IMR-90 (cell line): ENCODE results near the gene CDK12. TPM values are rescaled to one million over a fixed set of nuclear protein-coding genes. Genes with fewer than 3 reads are reported as not detected.

Experiments used
- ATAC-seq: fragments of 200-7000 bp; cut with Tn5 transposase; 2 replicates; pipeline ENCODE4 v1.9.1; 2020; ENCODE audit warnings: low read depth, mild to moderate bottlenecking, moderate library complexity
- Bru-seq: library from RNA; stranded (reverse); fragments of 400-500 nt; gene quantifications from one replicate; lab custom pipeline; 2021; lab: Mats Ljungman, UMichigan
- BruChase-seq, 2 experiments: library from RNA; stranded (reverse); fragments of 400-500 nt; gene quantifications; one replicate each; lab custom pipeline; 2021; lab: Mats Ljungman, UMichigan
- BruUV-seq: library from RNA; stranded (reverse); fragments of 400-500 nt; replicated peaks from 2 replicates; lab custom pipeline; 2021; lab: Mats Ljungman, UMichigan
- CTCF ChIA-PET: fragments of 300-600 bp; formaldehyde crosslinking; extraction: SDS; loops from one replicate; lab custom pipeline; 2021; ENCODE audit warnings: antibody characterized with exemption; lab: Yijun Ruan, JAX
- POLR2A ChIA-PET: fragments of 300-600 bp; sonication (Branson Sonifier 250); formaldehyde crosslinking; loops from one replicate; lab custom pipeline; 2022; ENCODE audit warnings: antibody characterized with exemption; ENCODE audit not compliant: unreplicated experiment; lab: Charles Lee
- DNase-seq: peaks from one replicate; pipeline ENCODE4 v3.0.0; 2013
- H2AFZ ChIP-seq: replicated peaks from 2 replicates; pipeline ENCODE3; 2013; ENCODE audit warnings: low read length, mild to moderate bottlenecking; ENCODE audit not compliant: poor library complexity
- H2AK5ac ChIP-seq: 2 replicates; pipeline ENCODE4 v1.6.1; 2013; ENCODE audit warnings: low read depth, low read length, inconsistent platforms
- H2AK9ac ChIP-seq: replicated peaks from 2 replicates; pipeline ENCODE3; 2013; ENCODE audit warnings: mild to moderate bottlenecking, low read depth, low read length, moderate library complexity; ENCODE audit not compliant: poor library complexity
- H2BK120ac ChIP-seq: 2 replicates; pipeline ENCODE4 v1.6.1; 2013; ENCODE audit warnings: low read depth, low read length, inconsistent platforms
- H2BK15ac ChIP-seq: 3 replicates; pipeline ENCODE4 v1.6.1; 2013; ENCODE audit warnings: low read depth, low read length, inconsistent platforms
- H2BK20ac ChIP-seq: 2 replicates; pipeline ENCODE4 v1.6.1; 2013; ENCODE audit warnings: low read depth, mild to moderate bottlenecking, inconsistent platforms, low read length, moderate library complexity
- H2BK5ac ChIP-seq: 2 replicates; pipeline ENCODE4 v1.6.1; 2013; ENCODE audit warnings: mild to moderate bottlenecking, low read depth, low read length, inconsistent platforms; ENCODE audit not compliant: poor library complexity, severe bottlenecking
- H3K14ac ChIP-seq: replicated peaks from 2 replicates; pipeline ENCODE4 v1.6.1; 2013; ENCODE audit warnings: low read depth, low read length, inconsistent platforms
- H3K18ac ChIP-seq: 2 replicates; pipeline ENCODE4 v1.6.1; 2013; ENCODE audit warnings: low read depth, low read length, control low read depth
- H3K23ac ChIP-seq: 2 replicates; pipeline ENCODE4 v1.6.1; 2013; ENCODE audit warnings: low read depth, low read length, inconsistent platforms
- H3K27ac ChIP-seq: 2 replicates; pipeline ENCODE4 v1.5.1; 2013; ENCODE audit warnings: mild to moderate bottlenecking, control low read depth, low read length; ENCODE audit not compliant: insufficient read depth
- H3K27me3 ChIP-seq: 2 replicates; pipeline ENCODE4 v1.6.1; 2013; ENCODE audit warnings: low read length; ENCODE audit not compliant: control insufficient read depth, insufficient read depth
- H3K36me3 ChIP-seq: 2 replicates; pipeline ENCODE4 v1.6.1; 2013; ENCODE audit warnings: low read length, mixed read lengths; ENCODE audit not compliant: control insufficient read depth, insufficient read depth
- H3K4ac ChIP-seq: 2 replicates; pipeline ENCODE4 v1.6.1; 2013; ENCODE audit warnings: low read depth, low read length, inconsistent platforms
- H3K4me1 ChIP-seq: 2 replicates; pipeline ENCODE4 v1.6.1; 2013; ENCODE audit warnings: low read length, mixed read lengths; ENCODE audit not compliant: control insufficient read depth, insufficient read depth
- H3K4me2 ChIP-seq: 2 replicates; pipeline ENCODE4 v1.6.1; 2013; ENCODE audit warnings: low read depth, mild to moderate bottlenecking, control low read depth, low read length, moderate library complexity
- H3K4me3 ChIP-seq: 2 replicates; pipeline ENCODE4 v1.5.1; 2013; ENCODE audit warnings: low read depth, mild to moderate bottlenecking, control low read depth, low read length, moderate library complexity; ENCODE audit not compliant: insufficient read depth
- H3K56ac ChIP-seq: 2 replicates; pipeline ENCODE4 v1.6.1; 2013; ENCODE audit warnings: low read length, inconsistent platforms; ENCODE audit not compliant: insufficient read depth; ENCODE audit errors: extremely low read depth
- H3K79me1 ChIP-seq, 2 experiments: 2 replicates each; pipeline ENCODE4 v1.6.1; 2013; ENCODE audit warnings: low read length in 2 of 2, inconsistent platforms in 1 of 2, low read depth in 1 of 2
- H3K9ac ChIP-seq: 2 replicates; pipeline ENCODE4 v1.6.1; 2013; ENCODE audit warnings: low read depth, low read length, control low read depth
- H3K9me1 ChIP-seq: 2 replicates; pipeline ENCODE4 v1.6.1; 2013; ENCODE audit warnings: low read length, inconsistent platforms; ENCODE audit not compliant: insufficient read depth
- H3K9me3 ChIP-seq: 2 replicates; pipeline ENCODE4 v1.6.1; 2013; ENCODE audit warnings: low read length; ENCODE audit not compliant: control insufficient read depth, insufficient read depth
- H4K20me1 ChIP-seq: 2 replicates; pipeline ENCODE4 v1.6.1; 2013; ENCODE audit warnings: low read length, inconsistent platforms; ENCODE audit not compliant: insufficient read depth
- H4K5ac ChIP-seq: 2 replicates; pipeline ENCODE4 v1.6.1; 2013; ENCODE audit warnings: mild to moderate bottlenecking, low read depth, low read length, control low read depth
- H4K8ac ChIP-seq, 2 experiments: 2 replicates each; pipeline ENCODE4 v1.6.1; 2013; ENCODE audit warnings: low read depth in 2 of 2, low read length in 2 of 2, control low read depth in 1 of 2, inconsistent platforms in 1 of 2
- H4K91ac ChIP-seq: 2 replicates; pipeline ENCODE4 v1.6.1; 2013; ENCODE audit warnings: low read depth, low read length, inconsistent platforms; ENCODE audit not compliant: insufficient read depth
- BHLHE40 ChIP-seq: fragments of 150-350 bp; IDR thresholded peaks from 2 replicates; pipeline ENCODE4 v1.6.1; 2016; ENCODE audit warnings: mild to moderate bottlenecking, low read depth, low read length
- CEBPB ChIP-seq: IDR thresholded peaks from 2 replicates; pipeline ENCODE4 v1.6.1; 2012; ENCODE audit warnings: low read depth, low read length, improper control_type of control experiment
- ELK1 ChIP-seq: fragments of 150-350 bp; IDR thresholded peaks from 2 replicates; pipeline ENCODE4 v1.6.1; 2016; ENCODE audit warnings: low read depth, mild to moderate bottlenecking, low read length, moderate library complexity, borderline replicate concordance
- FOS ChIP-seq: fragments of 150-350 bp; IDR thresholded peaks from 2 replicates; pipeline ENCODE4 v1.6.1; 2016; ENCODE audit warnings: low read depth, low read length
- MAFK ChIP-seq: IDR thresholded peaks from 2 replicates; pipeline ENCODE4 v1.6.1; 2012; ENCODE audit warnings: low read depth, low read length, improper control_type of control experiment
- MAZ ChIP-seq: IDR thresholded peaks from 2 replicates; pipeline ENCODE4 v1.6.1; 2012; ENCODE audit warnings: low read depth, mild to moderate bottlenecking, low read length, improper control_type of control experiment, moderate library complexity, borderline replicate concordance
- MXI1 ChIP-seq: IDR thresholded peaks from 2 replicates; pipeline ENCODE4 v1.6.1; 2012; ENCODE audit warnings: low read depth, mild to moderate bottlenecking, low read length, moderate library complexity, borderline replicate concordance
- NFE2L2 ChIP-seq: fragments of 150-350 bp; IDR thresholded peaks from 2 replicates; pipeline ENCODE4 v1.6.1; 2016; ENCODE audit warnings: low read depth, mild to moderate bottlenecking, low read length
- POLR2A ChIP-seq: IDR thresholded peaks from 2 replicates; pipeline ENCODE4 v1.6.1; 2012; ENCODE audit warnings: mild to moderate bottlenecking, low read depth, low read length
- RAD21 ChIP-seq: IDR thresholded peaks from 2 replicates; pipeline ENCODE4 v1.6.1; 2012; ENCODE audit warnings: low read length, improper control_type of control experiment
- RCOR1 ChIP-seq: IDR thresholded peaks from 2 replicates; pipeline ENCODE4 v1.6.1; 2012; ENCODE audit warnings: mild to moderate bottlenecking, low read length, improper control_type of control experiment; ENCODE audit not compliant: insufficient replicate concordance
- RFX5 ChIP-seq: IDR thresholded peaks from 2 replicates; pipeline ENCODE4 v1.8.0; 2012; ENCODE audit warnings: low read depth, mild to moderate bottlenecking, low read length, moderate library complexity
- SMC3 ChIP-seq: fragments of 150-350 bp; IDR thresholded peaks from 2 replicates; pipeline ENCODE4 v1.6.1; 2016; ENCODE audit warnings: low read depth, mild to moderate bottlenecking, antibody characterized with exemption, low read length, moderate library complexity
- USF2 ChIP-seq: fragments of 150-350 bp; IDR thresholded peaks from 2 replicates; pipeline ENCODE4 v1.6.1; 2017; ENCODE audit warnings: mild to moderate bottlenecking, antibody characterized with exemption, low read length, low read depth
- WGBS, 2 experiments: methylation state at CpG; one replicate each; pipeline versions ENCODE4 v1.1.5 to v1.1.7; 2013; ENCODE audit warnings: missing lambda C conversion rate in 2 of 2; ENCODE audit not compliant: insufficient read length in 1 of 2; ENCODE audit errors: extremely low coverage in 2 of 2; 5-methylcytosine and 5-hydroxymethylcytosine counted together
- dilution Hi-C: fragments of 300-500 bp; cut with HindIII; formaldehyde crosslinking; loops from one replicate; pipeline ENCODE4 v1.14.3; 2018; ENCODE audit warnings: low sequenced_read_pairs; ENCODE audit not compliant: unreplicated experiment
- in situ Hi-C: fragments of 300-500 bp; cut with MboI; formaldehyde crosslinking; loops from 3 replicates; pipeline ENCODE4 v1.14.3; 2019; ENCODE audit warnings: low sequenced_read_pairs, inconsistent platforms, mixed read lengths
- intact Hi-C: fragments of 100-400 bp; cut with micrococcal nuclease; formaldehyde crosslinking; loops from 2 replicates; pipeline ENCODE4 v1.10.0; 2022
- long read RNA-seq: library from polyadenylated mRNA; unstranded; transcript quantifications from one replicate; pipeline ENCODE4 v2.0.0, GENCODE V29; 2021; ENCODE audit not compliant: unreplicated experiment
- polyA plus RNA-seq, 3 experiments: library from polyadenylated mRNA; depleted of rRNA; stranded (reverse); fragments of >200 nt; gene quantifications; 2 replicates each; pipeline ENCODE4 v1.2.3, GENCODE V29; 2012; ENCODE audit warnings: low replicate concordance in 1 of 3
- total RNA-seq: library from RNA; depleted of rRNA; stranded (reverse); fragments of >200 nt; gene quantifications from 2 replicates; pipeline ENCODE4 v1.2.3, GENCODE V29; 2012; rRNA removed

The CDK12 gene
- total RNA-seq (27.1 and 31.1 TPM in 2 replicates), polyA plus RNA-seq (2012; rRNA removed) (14.8 and 16.1 TPM in 2 replicates), Bru-seq, nascent RNA (percentile 86 among the genes with signal in this experiment), BruChase-seq, experiment 1, labeled RNA remaining after a 6-hour chase (percentile 91 among the genes with signal in this experiment), BruChase-seq, experiment 2, labeled RNA remaining after a 2-hour chase (percentile 92 among the genes with signal in this experiment)
- 3.9 and 4.3 TPM in 2 replicates for polyA plus RNA-seq (2012; cell fraction: cytosol; rRNA removed)
- polyA plus RNA-seq (2012; cell fraction: nucleus; rRNA removed; ENCODE audit: low replicate concordance) = 14.9 and 39.1 TPM in 2 replicates
- long read RNA-seq, transcript CDK12-208 (1 exons, 1,963 nt) = major isoform, 5 of 11 reads
- long read RNA-seq, partial matches to known transcripts = 4 of 11 reads
- long read RNA-seq, other reads (novel, unspliced or antisense) = 2 of 11 reads

DNA sequence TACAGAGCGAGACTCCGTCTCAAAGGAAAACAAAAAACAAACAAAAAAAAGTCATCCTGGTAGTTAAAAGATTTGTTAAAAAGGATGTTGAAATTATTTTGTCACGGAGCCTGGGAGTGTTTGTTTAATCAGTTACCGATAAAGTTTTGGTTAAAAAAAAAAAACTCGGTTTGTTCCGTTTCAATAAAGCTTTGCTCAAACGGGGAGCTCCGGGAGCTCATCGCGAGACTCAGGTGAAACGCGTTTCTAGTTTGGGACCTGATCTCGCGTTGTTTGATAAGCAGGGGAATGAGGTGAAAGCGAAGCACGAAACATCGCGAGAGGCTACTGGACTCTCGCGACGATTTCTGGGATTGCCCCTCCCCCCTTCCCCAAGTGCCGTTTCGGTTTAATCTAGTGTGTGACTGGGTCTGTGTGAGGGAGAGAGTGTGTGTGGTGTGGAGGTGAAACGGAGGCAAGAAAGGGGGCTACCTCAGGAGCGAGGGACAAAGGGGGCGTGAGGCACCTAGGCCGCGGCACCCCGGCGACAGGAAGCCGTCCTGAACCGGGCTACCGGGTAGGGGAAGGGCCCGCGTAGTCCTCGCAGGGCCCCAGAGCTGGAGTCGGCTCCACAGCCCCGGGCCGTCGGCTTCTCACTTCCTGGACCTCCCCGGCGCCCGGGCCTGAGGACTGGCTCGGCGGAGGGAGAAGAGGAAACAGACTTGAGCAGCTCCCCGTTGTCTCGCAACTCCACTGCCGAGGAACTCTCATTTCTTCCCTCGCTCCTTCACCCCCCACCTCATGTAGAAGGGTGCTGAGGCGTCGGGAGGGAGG lies at the start of gene CDK12:
Gene CDK12, plus strand, starts transcription at position 374 of the 813 bp plus-strand sequence. CDS start 586 bp downstream, outside the sequence.
- Histone ChIP-seq H3K4me2 (peak within 1 kb of the TSS; percentile 88), H2BK15ac (no peak within 1 kb of the TSS), H2BK5ac (peak within 1 kb of the TSS; percentile 97), H3K9me1 (no peaks in the 10 kb centered on the region), H3K14ac (peak within 1 kb of the TSS; percentile 99), H2BK20ac (no peak within 1 kb of the TSS), H3K79me1 (peaks cover 0 to 24% of the 10 kb centered on the region in 2 experiments; a peak in 2 of 4 replicates), H4K91ac (peak within 1 kb of the TSS; percentile 89), H3K9me3 (no peaks in the 10 kb centered on the region), H2BK120ac (peak within 1 kb of the TSS; percentile 39; the same call in 1 of the 2 replicates), H3K27me3 (no peaks in the 10 kb centered on the region), H3K23ac (peak within 1 kb of the TSS; percentile 94), H4K5ac (peak within 1 kb of the TSS; percentile 88), H3K4ac (peak within 1 kb of the TSS; percentile 95), H3K56ac (peak within 1 kb of the TSS; percentile 92), H3K18ac (peak within 1 kb of the TSS; percentile 68), H4K20me1 (peaks cover 40% of the 10 kb centered on the region), H3K27ac (peak within 1 kb of the TSS; percentile 94), H2AK9ac (peak within 1 kb of the TSS; percentile 100), H3K36me3 (0 out of 2 replicates have a peak, but pooled peaks cover 1% of the 10 kb centered on the region), H3K9ac (peak within 1 kb of the TSS; percentile 96), H2AFZ (peak within 1 kb of the TSS; percentile 99), H3K4me1 (no peaks in the 10 kb centered on the region), H3K4me3 (peak within 1 kb of the TSS; percentile 82), H4K8ac (peak within 1 kb of the TSS; percentile 75 to 99), H2AK5ac (peak within 1 kb of the TSS; percentile 94)
- TF ChIP-seq POLR2A (peak; percentile 96), BHLHE40 (no peak), SMC3 (no peak), FOS (peak; percentile 82; the same call in 1 of the 2 replicates), ELK1 (no peak), CEBPB (no peak), RCOR1 (no peak), MXI1 (0 out of 2 replicates have a peak, but pooled peaks have one; percentile 11), USF2 (no peak), MAZ (peak; percentile 62; the same call in 1 of the 2 replicates), MAFK (no peak), RAD21 (no peak), RFX5 (no peak), NFE2L2 (no peak)
- intact Hi-C loops = loop anchor here (1.0 to 10.0 kb wide), 2 partner anchors 10 to 187 kb away; partner anchors contain the start of gene MED1
- peak; percentile 100 for DNase-seq
- 1% methylated on average over 19 of the region's 51 CpGs; no CpG with 5 or more reads in 1 of the 2 experiments for WGBS, 2 experiments
- in situ Hi-C loops = no loop called here
- BruUV-seq = no TSS peak
- dilution Hi-C loops = no loop called here
- ATAC-seq = peak; percentile 91
- ChIA-PET POLR2A (interaction anchor here (0.6 to 1.8 kb wide), 3 partner anchors 10 to 1715 kb away, joined by 5 to 19 read pairs (median 7); partner anchors contain the start of gene MED1), CTCF (no interaction called here)
